CD8-positive, alpha-beta memory T cell (primary cell): Measurements from ENCODE around the gene MPLKIP. TPM values are rescaled to one million over a fixed set of nuclear protein-coding genes. Genes with fewer than 3 reads are reported as not detected.
"Not testable (repeated sequence)": the region's sequence is repeated elsewhere in the genome, so short reads cannot be mapped to it uniquely, and the experiment has no call there.

Experiments used
- CTCF ChIA-PET: fragments of 350-600 bp; sonication (Branson Sonifier 250); formaldehyde crosslinking; loops from one replicate; lab custom pipeline; 2021; ENCODE audit warnings: antibody characterized with exemption; lab: Charles Lee
- POLR2A ChIA-PET: fragments of 350-600 bp; sonication (Branson Sonifier 250); formaldehyde crosslinking; loops from one replicate; lab custom pipeline; 2021; ENCODE audit warnings: antibody characterized with exemption; lab: Charles Lee
- DNase-seq, 5 donors: peaks; one replicate each; pipeline versions ENCODE4 v3.0.0 to v3.0.0-alpha.2; 2020 to 2022; ENCODE audit warnings: mixed read lengths in 1 of 5
- H3K27ac ChIP-seq: one replicate; pipeline ENCODE4 v1.7.0; 2013; ENCODE audit warnings: low read depth, mild to moderate bottlenecking, low read length, moderate library complexity
- H3K27me3 ChIP-seq: 2 replicates; pipeline ENCODE4 v1.7.0; 2013; ENCODE audit warnings: low read length, mild to moderate bottlenecking; ENCODE audit not compliant: insufficient read depth, poor library complexity, severe bottlenecking
- H3K36me3 ChIP-seq: 2 replicates; pipeline ENCODE4 v1.7.0; 2013; ENCODE audit warnings: mild to moderate bottlenecking, low read length, moderate library complexity; ENCODE audit not compliant: insufficient read depth
- H3K4me1 ChIP-seq: 2 replicates; pipeline ENCODE4 v1.7.0; 2013; ENCODE audit warnings: mild to moderate bottlenecking, low read length, moderate library complexity; ENCODE audit not compliant: insufficient read depth
- H3K4me3 ChIP-seq: 2 replicates; pipeline ENCODE4 v1.7.0; 2013; ENCODE audit warnings: mild to moderate bottlenecking, low read length
- H3K9me3 ChIP-seq: 2 replicates; pipeline ENCODE4 v1.7.0; 2013; ENCODE audit warnings: mild to moderate bottlenecking, low read length
- H3K27ac Mint-ChIP-seq, 8 donors: one replicate each; pipeline ENCODE4 v1.8.0; 2020 to 2021; ENCODE audit warnings: mixed read lengths in 8 of 8, mild to moderate bottlenecking in 6 of 8, inconsistent platforms in 3 of 8, moderate library complexity in 3 of 8
- H3K27me3 Mint-ChIP-seq, 2 donors: one replicate each; pipeline ENCODE4 v1.8.0; 2020 to 2021; ENCODE audit warnings: mixed read lengths in 2 of 2, mild to moderate bottlenecking in 1 of 2, moderate library complexity in 1 of 2
- H3K36me3 Mint-ChIP-seq, 3 donors: one replicate each; pipeline ENCODE4 v1.8.0; 2020 to 2021; ENCODE audit warnings: mixed read lengths in 3 of 3, inconsistent platforms in 1 of 3, mild to moderate bottlenecking in 1 of 3
- H3K4me1 Mint-ChIP-seq, 3 donors: one replicate each; pipeline ENCODE4 v1.8.0; 2020 to 2021; ENCODE audit warnings: mixed read lengths in 3 of 3, inconsistent platforms in 1 of 3, mild to moderate bottlenecking in 1 of 3
- H3K4me3 Mint-ChIP-seq, 7 donors: one replicate each; pipeline ENCODE4 v1.8.0; 2020 to 2021; ENCODE audit warnings: mixed read lengths in 7 of 7, mild to moderate bottlenecking in 6 of 7, moderate library complexity in 4 of 7, inconsistent platforms in 2 of 7
- H3K9me3 Mint-ChIP-seq, 5 donors: one replicate each; pipeline ENCODE4 v1.8.0; 2020 to 2022; ENCODE audit warnings: mixed read lengths in 5 of 5, mild to moderate bottlenecking in 3 of 5, moderate library complexity in 2 of 5, inconsistent platforms in 1 of 5
- polyA plus RNA-seq: library from polyadenylated mRNA; unstranded; fragments of 300-500 nt; fragmentation: Illumina TruSeq; gene quantifications from one replicate; pipeline ENCODE4 v1.2.3, GENCODE V29; 2021
- total RNA-seq, 2 experiments: library from RNA; stranded (reverse); gene quantifications; one replicate each; pipeline ENCODE4 v1.2.3, GENCODE V29; 2021

Gene MPLKIP
- total and polyA plus RNA-seq, 3 experiments from 2014 or later, result 33.4 to 60.8 (median 33.5) TPM

DNA sequence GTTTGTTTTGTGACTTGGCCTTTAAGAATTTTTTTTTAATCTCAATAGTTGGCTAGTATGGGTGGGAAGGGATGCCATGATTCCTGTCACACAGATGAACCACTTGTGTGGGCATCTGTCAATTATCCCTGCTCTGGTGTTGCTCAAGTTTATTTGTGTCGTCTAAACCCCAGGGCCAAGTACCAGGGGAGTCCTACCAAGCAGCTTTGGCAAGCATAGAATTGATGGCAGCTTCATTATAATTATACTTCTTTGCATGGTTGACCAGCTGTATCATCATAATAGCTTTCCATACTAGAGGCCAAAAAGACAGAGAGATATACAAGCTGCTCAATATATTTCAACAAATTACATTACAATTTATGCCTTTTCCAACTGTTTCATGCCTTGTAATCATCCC, 30.8 kb upstream of the MPLKIP start:
- H3K4me1 Mint-ChIP-seq, result no peaks in the 10 kb centered on the region
- Histone ChIP-seq H3K36me3 (no peaks in the 10 kb centered on the region), H3K27me3 (no peaks in the 10 kb centered on the region), H3K4me1 (no peaks in the 10 kb centered on the region), H3K9me3 (no peaks in the 10 kb centered on the region), H3K4me3 (no peak overlapping the region), H3K27ac (no peak overlapping the region)
- no peaks in the 10 kb centered on the region for H3K9me3 Mint-ChIP-seq
- H3K27ac Mint-ChIP-seq, result no peak overlapping the region
- H3K36me3 Mint-ChIP-seq, result no peaks in the 10 kb centered on the region
- peaks cover 6 to 15% of the 10 kb centered on the region in 2 donors for H3K27me3 Mint-ChIP-seq
- DNase-seq, result no peak
- ChIA-PET POLR2A (no interaction called here), CTCF (no interaction called here)
- no peak overlapping the region for H3K4me3 Mint-ChIP-seq

DNA sequence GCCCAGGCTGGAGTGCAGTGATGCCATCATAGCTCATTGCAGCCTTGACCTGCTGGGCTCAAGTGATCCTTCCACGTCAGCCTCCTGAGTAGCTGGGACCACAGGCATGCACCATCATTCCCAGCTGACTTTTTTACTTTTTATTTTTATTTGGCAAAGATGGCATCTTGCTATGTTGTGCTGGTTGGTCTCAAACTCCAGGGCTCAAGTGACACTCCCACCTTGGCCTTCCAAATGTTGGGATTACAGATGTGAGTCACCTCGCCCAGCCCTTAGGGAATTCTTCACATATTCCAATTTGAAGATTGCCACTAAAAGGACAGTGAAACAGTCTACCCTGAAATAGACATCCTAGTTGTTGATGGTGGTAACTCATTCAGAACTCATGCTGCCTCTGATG, 28.1 kb upstream of the MPLKIP start:
- H3K9me3 ChIP-seq, result no peaks in the 10 kb centered on the region
- no peak overlapping the region for H3K4me3 ChIP-seq
- POLR2A ChIA-PET, result no interaction called here
- no peaks in the 10 kb centered on the region for H3K27me3 ChIP-seq
- CTCF ChIA-PET, result no interaction called here
- Mint-ChIP-seq H3K4me3 (no peak overlapping the region), H3K4me1 (no peaks in the 10 kb centered on the region), H3K27me3 (peaks cover 6 to 15% of the 10 kb centered on the region in 2 donors), H3K36me3 (no peaks in the 10 kb centered on the region), H3K27ac (no peak overlapping the region), H3K9me3 (no peaks in the 10 kb centered on the region)
- H3K36me3 ChIP-seq, result no peaks in the 10 kb centered on the region
- no peaks in the 10 kb centered on the region for H3K4me1 ChIP-seq
- no peak for DNase-seq
- H3K27ac ChIP-seq, result no peak overlapping the region

DNA sequence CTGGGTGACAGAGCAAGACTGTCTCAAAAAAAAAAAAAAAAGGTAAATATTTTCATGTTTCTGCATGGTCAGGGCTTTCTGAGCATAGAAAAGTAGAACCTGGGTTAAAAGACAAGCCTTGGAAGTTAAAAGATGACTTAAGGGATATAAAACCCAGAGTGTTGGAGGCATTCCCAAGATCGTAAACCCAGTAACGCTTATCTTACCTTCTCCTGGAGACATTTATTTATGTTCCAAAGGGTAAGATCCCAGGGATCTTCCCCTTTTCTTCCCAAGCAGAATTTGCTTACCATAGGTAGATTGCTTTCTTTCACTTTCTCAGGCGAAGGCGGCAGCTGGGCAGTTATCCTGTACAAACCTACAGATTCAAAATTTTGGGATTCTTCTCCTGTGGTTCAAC, 22.6 kb upstream of the MPLKIP start:
- Histone ChIP-seq H3K27me3 (no peaks in the 10 kb centered on the region), H3K4me1 (no peaks in the 10 kb centered on the region), H3K27ac (no peak overlapping the region), H3K4me3 (no peak overlapping the region), H3K36me3 (no peaks in the 10 kb centered on the region), H3K9me3 (no peaks in the 10 kb centered on the region)
- no peak overlapping the region for H3K4me3 Mint-ChIP-seq
- no peak for DNase-seq
- no peak overlapping the region for H3K27ac Mint-ChIP-seq
- no peaks in the 10 kb centered on the region for H3K9me3 Mint-ChIP-seq
- H3K36me3 Mint-ChIP-seq, result no peaks in the 10 kb centered on the region
- ChIA-PET POLR2A (no interaction called here), CTCF (no interaction called here)
- no peaks in the 10 kb centered on the region for H3K4me1 Mint-ChIP-seq
- H3K27me3 Mint-ChIP-seq, result peaks cover 0 to 4% of the 10 kb centered on the region in 2 donors

DNA sequence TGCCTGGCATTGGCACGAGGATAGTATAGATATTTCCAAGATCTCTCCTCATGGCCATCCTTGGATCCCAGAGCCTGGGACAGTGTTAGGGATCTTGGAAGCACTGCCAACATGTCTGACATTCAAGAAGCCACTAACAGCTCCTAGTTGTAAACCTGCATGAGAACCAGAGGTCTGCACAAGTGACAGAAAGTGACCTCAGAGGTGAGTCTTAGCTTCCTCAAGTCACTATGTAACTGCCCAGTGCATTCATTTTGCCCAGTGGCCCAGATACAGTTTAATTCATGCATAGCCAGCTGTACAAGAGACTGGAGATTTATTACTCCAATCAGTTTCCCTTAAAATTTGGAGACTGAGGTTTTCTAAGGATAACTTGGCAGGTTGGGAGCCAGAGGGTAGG, 17.1 kb upstream of the MPLKIP start:
- Histone ChIP-seq H3K36me3 (no peaks in the 10 kb centered on the region), H3K9me3 (no peaks in the 10 kb centered on the region), H3K4me3 (no peak overlapping the region), H3K27me3 (no peaks in the 10 kb centered on the region), H3K4me1 (no peaks in the 10 kb centered on the region), H3K27ac (no peak overlapping the region)
- no peak for DNase-seq
- Mint-ChIP-seq H3K9me3 (peaks cover 0 to 2% (median 0%) of the 10 kb centered on the region in 5 donors), H3K27ac (no peak overlapping the region), H3K27me3 (peaks cover 5 to 13% of the 10 kb centered on the region in 2 donors), H3K4me1 (no peaks in the 10 kb centered on the region), H3K4me3 (no peak overlapping the region), H3K36me3 (no peaks in the 10 kb centered on the region)
- CTCF ChIA-PET, result no interaction called here
- POLR2A ChIA-PET, result no interaction called here

GRCh38 chr7:40148671-40149070, 14.2 kb upstream of the MPLKIP start:
- Mint-ChIP-seq H3K27ac (no peak overlapping the region), H3K27me3 (peaks cover 10 to 25% of the 10 kb centered on the region in 2 donors), H3K36me3 (no peaks in the 10 kb centered on the region), H3K4me3 (no peak overlapping the region), H3K9me3 (peaks cover 0 to 2% (median 0%) of the 10 kb centered on the region in 5 donors), H3K4me1 (no peaks in the 10 kb centered on the region)
- no peaks in the 10 kb centered on the region for H3K4me1 ChIP-seq
- no peak overlapping the region for H3K4me3 ChIP-seq
- no peaks in the 10 kb centered on the region for H3K27me3 ChIP-seq
- POLR2A ChIA-PET, result no interaction called here
- no peak for DNase-seq
- no peak overlapping the region for H3K27ac ChIP-seq
- CTCF ChIA-PET, result no interaction called here
- H3K9me3 ChIP-seq, result no peaks in the 10 kb centered on the region
- no peaks in the 10 kb centered on the region for H3K36me3 ChIP-seq

- H3K9me3 Mint-ChIP-seq, H3K27ac Mint-ChIP-seq, POLR2A ChIA-PET, H3K4me3 ChIP-seq, H3K27ac ChIP-seq, H3K9me3 ChIP-seq, DNase-seq, H3K36me3 ChIP-seq, H3K4me1 Mint-ChIP-seq, CTCF ChIA-PET, H3K36me3 Mint-ChIP-seq, H3K4me3 Mint-ChIP-seq, H3K27me3 ChIP-seq, H3K4me1 ChIP-seq: not testable (repeated sequence)
- H3K27me3 Mint-ChIP-seq, result peaks cover 10 to 29% of the 10 kb centered on the region in 2 donors
Measured at GRCh38 chr7:40148247-40148580, 13.8 kb upstream of the MPLKIP start.

GRCh38 chr7:40147371-40148246, 13.2 kb upstream of the MPLKIP start:
- Histone ChIP-seq H3K9me3 (no peaks in the 10 kb centered on the region), H3K4me3 (no peak overlapping the region), H3K36me3 (no peaks in the 10 kb centered on the region), H3K27me3 (no peaks in the 10 kb centered on the region), H3K4me1 (no peaks in the 10 kb centered on the region), H3K27ac (no peak overlapping the region)
- Mint-ChIP-seq H3K4me1 (no peaks in the 10 kb centered on the region), H3K27me3 (peaks cover 6 to 29% of the 10 kb centered on the region in 2 donors), H3K36me3 (no peaks in the 10 kb centered on the region), H3K9me3 (peaks cover 0 to 2% (median 0%) of the 10 kb centered on the region in 5 donors), H3K27ac (no peak overlapping the region), H3K4me3 (no peak overlapping the region)
- ChIA-PET CTCF (no interaction called here), POLR2A (no interaction called here)
- DNase-seq, result no peak

DNA sequence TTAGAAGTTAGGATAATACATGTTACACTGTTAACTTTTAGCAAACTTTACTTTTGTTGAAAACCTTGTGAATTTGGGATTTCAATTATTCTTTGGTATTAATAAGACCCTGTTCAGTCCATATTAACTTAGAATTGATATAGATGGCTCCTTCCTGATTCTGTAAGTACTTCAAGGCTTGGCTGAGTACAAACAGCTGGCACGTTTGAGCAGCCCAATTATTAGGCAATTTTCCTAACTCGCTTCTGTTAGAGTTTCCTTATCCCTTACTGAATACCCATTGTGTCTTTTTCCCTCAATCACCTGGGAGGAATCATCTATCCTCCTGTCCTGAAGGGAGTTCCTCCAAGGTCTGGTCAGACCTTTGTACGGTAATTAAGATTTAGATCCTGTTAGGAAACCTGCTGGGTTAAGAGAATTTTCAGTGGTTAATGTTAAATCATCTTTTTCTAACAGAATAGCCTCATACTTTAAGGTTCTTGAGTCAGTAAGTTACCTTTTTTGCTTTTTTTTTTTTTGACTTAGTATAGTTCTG, 11.2 kb upstream of the MPLKIP start:
- H3K9me3 ChIP-seq, H3K4me1 Mint-ChIP-seq, CTCF ChIA-PET, H3K27me3 ChIP-seq, H3K36me3 ChIP-seq, H3K4me3 Mint-ChIP-seq, H3K27ac Mint-ChIP-seq, H3K9me3 Mint-ChIP-seq, H3K36me3 Mint-ChIP-seq, H3K27ac ChIP-seq, H3K4me1 ChIP-seq, H3K4me3 ChIP-seq, POLR2A ChIA-PET, DNase-seq: not testable (repeated sequence)
- peaks cover 11 to 34% of the 10 kb centered on the region in 2 donors for H3K27me3 Mint-ChIP-seq
